IMR-90 (cell line): ENCODE data around the gene ZNF598. TPM values are rescaled to one million over a fixed set of nuclear protein-coding genes. Genes with fewer than 3 reads are reported as not detected.

Experiments used
- ATAC-seq: fragments of 200-7000 bp; cut with Tn5 transposase; 2 replicates; pipeline ENCODE4 v1.9.1; 2020; ENCODE audit warnings: low read depth, mild to moderate bottlenecking, moderate library complexity
- BruUV-seq: library from RNA; stranded (reverse); fragments of 400-500 nt; replicated peaks from 2 replicates; lab custom pipeline; 2021; lab: Mats Ljungman, UMichigan
- CTCF ChIA-PET: fragments of 300-600 bp; formaldehyde crosslinking; extraction: SDS; loops from one replicate; lab custom pipeline; 2021; ENCODE audit warnings: antibody characterized with exemption; lab: Yijun Ruan, JAX
- POLR2A ChIA-PET: fragments of 300-600 bp; sonication (Branson Sonifier 250); formaldehyde crosslinking; loops from one replicate; lab custom pipeline; 2022; ENCODE audit warnings: antibody characterized with exemption; ENCODE audit not compliant: unreplicated experiment; lab: Charles Lee
- DNase-seq: peaks from one replicate; pipeline ENCODE4 v3.0.0; 2013
- H2AFZ ChIP-seq: replicated peaks from 2 replicates; pipeline ENCODE3; 2013; ENCODE audit warnings: low read length, mild to moderate bottlenecking; ENCODE audit not compliant: poor library complexity
- H2AK5ac ChIP-seq: 2 replicates; pipeline ENCODE4 v1.6.1; 2013; ENCODE audit warnings: low read depth, low read length, inconsistent platforms
- H2AK9ac ChIP-seq: replicated peaks from 2 replicates; pipeline ENCODE3; 2013; ENCODE audit warnings: mild to moderate bottlenecking, low read depth, low read length, moderate library complexity; ENCODE audit not compliant: poor library complexity
- H2BK120ac ChIP-seq: 2 replicates; pipeline ENCODE4 v1.6.1; 2013; ENCODE audit warnings: low read depth, low read length, inconsistent platforms
- H2BK15ac ChIP-seq: 3 replicates; pipeline ENCODE4 v1.6.1; 2013; ENCODE audit warnings: low read depth, low read length, inconsistent platforms
- H2BK20ac ChIP-seq: 2 replicates; pipeline ENCODE4 v1.6.1; 2013; ENCODE audit warnings: low read depth, mild to moderate bottlenecking, inconsistent platforms, low read length, moderate library complexity
- H2BK5ac ChIP-seq: 2 replicates; pipeline ENCODE4 v1.6.1; 2013; ENCODE audit warnings: mild to moderate bottlenecking, low read depth, low read length, inconsistent platforms; ENCODE audit not compliant: poor library complexity, severe bottlenecking
- H3K14ac ChIP-seq: replicated peaks from 2 replicates; pipeline ENCODE4 v1.6.1; 2013; ENCODE audit warnings: low read depth, low read length, inconsistent platforms
- H3K18ac ChIP-seq: 2 replicates; pipeline ENCODE4 v1.6.1; 2013; ENCODE audit warnings: low read depth, low read length, control low read depth
- H3K23ac ChIP-seq: 2 replicates; pipeline ENCODE4 v1.6.1; 2013; ENCODE audit warnings: low read depth, low read length, inconsistent platforms
- H3K27ac ChIP-seq: 2 replicates; pipeline ENCODE4 v1.5.1; 2013; ENCODE audit warnings: mild to moderate bottlenecking, control low read depth, low read length; ENCODE audit not compliant: insufficient read depth
- H3K27me3 ChIP-seq: 2 replicates; pipeline ENCODE4 v1.6.1; 2013; ENCODE audit warnings: low read length; ENCODE audit not compliant: control insufficient read depth, insufficient read depth
- H3K36me3 ChIP-seq: 2 replicates; pipeline ENCODE4 v1.6.1; 2013; ENCODE audit warnings: low read length, mixed read lengths; ENCODE audit not compliant: control insufficient read depth, insufficient read depth
- H3K4ac ChIP-seq: 2 replicates; pipeline ENCODE4 v1.6.1; 2013; ENCODE audit warnings: low read depth, low read length, inconsistent platforms
- H3K4me1 ChIP-seq: 2 replicates; pipeline ENCODE4 v1.6.1; 2013; ENCODE audit warnings: low read length, mixed read lengths; ENCODE audit not compliant: control insufficient read depth, insufficient read depth
- H3K4me2 ChIP-seq: 2 replicates; pipeline ENCODE4 v1.6.1; 2013; ENCODE audit warnings: low read depth, mild to moderate bottlenecking, control low read depth, low read length, moderate library complexity
- H3K4me3 ChIP-seq: 2 replicates; pipeline ENCODE4 v1.5.1; 2013; ENCODE audit warnings: low read depth, mild to moderate bottlenecking, control low read depth, low read length, moderate library complexity; ENCODE audit not compliant: insufficient read depth
- H3K56ac ChIP-seq: 2 replicates; pipeline ENCODE4 v1.6.1; 2013; ENCODE audit warnings: low read length, inconsistent platforms; ENCODE audit not compliant: insufficient read depth; ENCODE audit errors: extremely low read depth
- H3K79me1 ChIP-seq, 2 experiments: 2 replicates each; pipeline ENCODE4 v1.6.1; 2013; ENCODE audit warnings: low read length in 2 of 2, inconsistent platforms in 1 of 2, low read depth in 1 of 2
- H3K9ac ChIP-seq: 2 replicates; pipeline ENCODE4 v1.6.1; 2013; ENCODE audit warnings: low read depth, low read length, control low read depth
- H3K9me1 ChIP-seq: 2 replicates; pipeline ENCODE4 v1.6.1; 2013; ENCODE audit warnings: low read length, inconsistent platforms; ENCODE audit not compliant: insufficient read depth
- H3K9me3 ChIP-seq: 2 replicates; pipeline ENCODE4 v1.6.1; 2013; ENCODE audit warnings: low read length; ENCODE audit not compliant: control insufficient read depth, insufficient read depth
- H4K20me1 ChIP-seq: 2 replicates; pipeline ENCODE4 v1.6.1; 2013; ENCODE audit warnings: low read length, inconsistent platforms; ENCODE audit not compliant: insufficient read depth
- H4K5ac ChIP-seq: 2 replicates; pipeline ENCODE4 v1.6.1; 2013; ENCODE audit warnings: mild to moderate bottlenecking, low read depth, low read length, control low read depth
- H4K8ac ChIP-seq, 2 experiments: 2 replicates each; pipeline ENCODE4 v1.6.1; 2013; ENCODE audit warnings: low read depth in 2 of 2, low read length in 2 of 2, control low read depth in 1 of 2, inconsistent platforms in 1 of 2
- H4K91ac ChIP-seq: 2 replicates; pipeline ENCODE4 v1.6.1; 2013; ENCODE audit warnings: low read depth, low read length, inconsistent platforms; ENCODE audit not compliant: insufficient read depth
- BHLHE40 ChIP-seq: fragments of 150-350 bp; IDR thresholded peaks from 2 replicates; pipeline ENCODE4 v1.6.1; 2016; ENCODE audit warnings: mild to moderate bottlenecking, low read depth, low read length
- CEBPB ChIP-seq: IDR thresholded peaks from 2 replicates; pipeline ENCODE4 v1.6.1; 2012; ENCODE audit warnings: low read depth, low read length, improper control_type of control experiment
- FOS ChIP-seq: fragments of 150-350 bp; IDR thresholded peaks from 2 replicates; pipeline ENCODE4 v1.6.1; 2016; ENCODE audit warnings: low read depth, low read length
- MAFK ChIP-seq: IDR thresholded peaks from 2 replicates; pipeline ENCODE4 v1.6.1; 2012; ENCODE audit warnings: low read depth, low read length, improper control_type of control experiment
- MAZ ChIP-seq: IDR thresholded peaks from 2 replicates; pipeline ENCODE4 v1.6.1; 2012; ENCODE audit warnings: low read depth, mild to moderate bottlenecking, low read length, improper control_type of control experiment, moderate library complexity, borderline replicate concordance
- MXI1 ChIP-seq: IDR thresholded peaks from 2 replicates; pipeline ENCODE4 v1.6.1; 2012; ENCODE audit warnings: low read depth, mild to moderate bottlenecking, low read length, moderate library complexity, borderline replicate concordance
- POLR2A ChIP-seq: IDR thresholded peaks from 2 replicates; pipeline ENCODE4 v1.6.1; 2012; ENCODE audit warnings: mild to moderate bottlenecking, low read depth, low read length
- RAD21 ChIP-seq: IDR thresholded peaks from 2 replicates; pipeline ENCODE4 v1.6.1; 2012; ENCODE audit warnings: low read length, improper control_type of control experiment
- RCOR1 ChIP-seq: IDR thresholded peaks from 2 replicates; pipeline ENCODE4 v1.6.1; 2012; ENCODE audit warnings: mild to moderate bottlenecking, low read length, improper control_type of control experiment; ENCODE audit not compliant: insufficient replicate concordance
- RFX5 ChIP-seq: IDR thresholded peaks from 2 replicates; pipeline ENCODE4 v1.8.0; 2012; ENCODE audit warnings: low read depth, mild to moderate bottlenecking, low read length, moderate library complexity
- SMC3 ChIP-seq: fragments of 150-350 bp; IDR thresholded peaks from 2 replicates; pipeline ENCODE4 v1.6.1; 2016; ENCODE audit warnings: low read depth, mild to moderate bottlenecking, antibody characterized with exemption, low read length, moderate library complexity
- WGBS, 2 experiments: methylation state at CpG; one replicate each; pipeline versions ENCODE4 v1.1.5 to v1.1.7; 2013; ENCODE audit warnings: missing lambda C conversion rate in 2 of 2; ENCODE audit not compliant: insufficient read length in 1 of 2; ENCODE audit errors: extremely low coverage in 2 of 2; 5-methylcytosine and 5-hydroxymethylcytosine counted together
- dilution Hi-C: fragments of 300-500 bp; cut with HindIII; formaldehyde crosslinking; loops from one replicate; pipeline ENCODE4 v1.14.3; 2018; ENCODE audit warnings: low sequenced_read_pairs; ENCODE audit not compliant: unreplicated experiment
- in situ Hi-C: fragments of 300-500 bp; cut with MboI; formaldehyde crosslinking; loops from 3 replicates; pipeline ENCODE4 v1.14.3; 2019; ENCODE audit warnings: low sequenced_read_pairs, inconsistent platforms, mixed read lengths
- intact Hi-C: fragments of 100-400 bp; cut with micrococcal nuclease; formaldehyde crosslinking; loops from 2 replicates; pipeline ENCODE4 v1.10.0; 2022
- polyA plus RNA-seq, 3 experiments: library from polyadenylated mRNA; depleted of rRNA; stranded (reverse); fragments of >200 nt; gene quantifications; 2 replicates each; pipeline ENCODE4 v1.2.3, GENCODE V29; 2012; ENCODE audit warnings: low replicate concordance in 1 of 3
- total RNA-seq: library from RNA; depleted of rRNA; stranded (reverse); fragments of >200 nt; gene quantifications from 2 replicates; pipeline ENCODE4 v1.2.3, GENCODE V29; 2012
- TF ChIP-seq, protein P1 (sequence below): fragments of 150-350 bp; IDR thresholded peaks from 2 replicates; pipeline ENCODE4 v1.6.1; 2017; ENCODE audit warnings: mild to moderate bottlenecking, antibody characterized with exemption, low read length, low read depth
- TF ChIP-seq, protein P2 (sequence below): conservative IDR thresholded peaks from 2 replicates; pipeline ENCODE4 v1.5.1; 2012; ENCODE audit warnings: mild to moderate bottlenecking, low read depth, low read length, improper control_type of control experiment
- TF ChIP-seq, protein P3 (sequence below): fragments of 150-350 bp; IDR thresholded peaks from 2 replicates; pipeline ENCODE4 v1.6.1; 2016; ENCODE audit warnings: low read depth, mild to moderate bottlenecking, low read length, moderate library complexity, borderline replicate concordance

The ZNF598 gene
- total and polyA plus RNA-seq, 2 of the 4 experiments (the other 2 are of a cell fraction): 3.4 to 36.4 TPM

DNA sequence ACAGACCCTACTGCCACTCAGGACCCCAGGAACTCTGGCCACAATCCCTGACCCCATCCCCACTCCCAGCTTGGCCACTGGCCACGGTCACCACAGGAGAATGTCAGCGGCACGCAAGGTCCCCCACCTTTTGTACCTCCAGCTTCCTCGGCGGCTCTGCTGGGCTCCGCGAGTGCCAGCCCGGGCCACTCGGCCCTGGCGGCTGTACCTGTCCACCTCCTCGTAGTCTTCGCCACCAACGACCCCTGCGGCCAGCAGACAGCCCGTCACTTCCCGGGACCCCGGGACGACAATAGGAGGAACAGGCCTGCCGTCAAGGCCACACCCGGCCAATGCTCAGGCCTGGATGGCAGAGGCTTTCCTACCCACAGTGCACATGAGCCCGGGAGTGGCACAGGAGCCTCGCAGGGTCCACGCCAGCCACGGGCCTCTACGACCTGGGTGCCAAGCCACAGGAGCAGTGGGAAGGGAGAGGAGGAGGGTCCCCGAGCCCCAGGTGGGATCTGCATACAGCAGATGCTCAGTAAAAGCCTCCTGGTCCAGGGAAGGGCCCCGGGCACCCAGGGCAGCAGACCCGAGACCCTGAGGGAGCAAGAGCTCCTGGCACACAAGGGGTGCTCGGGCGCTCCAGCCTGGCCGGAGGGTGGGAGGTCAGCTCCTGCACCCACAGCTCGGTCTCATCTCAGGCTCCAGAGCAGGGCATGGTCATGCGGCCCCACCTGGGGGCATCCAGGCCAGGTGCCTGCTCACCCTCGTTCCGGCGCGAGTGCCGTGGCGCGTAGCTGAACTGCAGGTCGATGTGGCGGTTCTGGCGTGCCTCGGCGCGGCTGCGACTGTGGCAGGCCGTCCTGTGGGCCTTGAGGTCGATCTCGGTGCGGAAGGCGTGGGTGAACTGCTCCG is 7.9 kb downstream of the ZNF598 start:
- Histone ChIP-seq H4K91ac (no peak overlapping the region), H3K56ac (no peak overlapping the region), H3K4me3 (no peak overlapping the region), H3K9me1 (peaks cover 7% of the 10 kb centered on the region; the same call in 1 of the 2 replicates), H4K20me1 (peaks cover 66% of the 10 kb centered on the region), H3K4me1 (peaks cover 22% of the 10 kb centered on the region), H3K14ac (no peak overlapping the region), H2BK120ac (no peak overlapping the region), H3K27ac (no peak overlapping the region), H3K36me3 (peaks cover 52% of the 10 kb centered on the region), H3K18ac (no peak overlapping the region), H3K4ac (no peak overlapping the region), H3K79me1 (peaks cover 10 to 70% of the 10 kb centered on the region in 2 experiments; a peak in 3 of 4 replicates), H2BK15ac (no peak overlapping the region), H4K8ac (no peak overlapping the region), H2AK9ac (no peak overlapping the region), H2AK5ac (no peak overlapping the region), H3K4me2 (no peak overlapping the region), H3K9me3 (no peaks in the 10 kb centered on the region), H2BK5ac (no peak overlapping the region), H3K27me3 (no peaks in the 10 kb centered on the region), H2AFZ (no peak overlapping the region), H3K9ac (no peak overlapping the region), H4K5ac (no peak overlapping the region), H2BK20ac (no peak overlapping the region), H3K23ac (no peak overlapping the region)
- POLR2A ChIA-PET: no interaction called here
- BruUV-seq: no TSS peak
- dilution Hi-C loops (no loop called here), in situ Hi-C loops (no loop called here), intact Hi-C loops (loop anchor here (5.0 kb wide), 1 partner anchor 141 kb away; no protein-coding TSS in a partner anchor)
- CTCF ChIA-PET: no interaction called here
- DNase-seq (no peak), ATAC-seq (no peak)
- WGBS, 2 experiments: 95% methylated on average over 30 of the region's 53 CpGs; no CpG with 5 or more reads in 1 of the 2 experiments
- TF ChIP-seq FOS (no peak), POLR2A (no peak), RCOR1 (no peak), RAD21 (no peak), MXI1 (no peak), MAFK (no peak), SMC3 (no peak), BHLHE40 (no peak), CEBPB (no peak), MAZ (no peak), RFX5 (no peak)
- TF ChIP-seq, protein P1, sequence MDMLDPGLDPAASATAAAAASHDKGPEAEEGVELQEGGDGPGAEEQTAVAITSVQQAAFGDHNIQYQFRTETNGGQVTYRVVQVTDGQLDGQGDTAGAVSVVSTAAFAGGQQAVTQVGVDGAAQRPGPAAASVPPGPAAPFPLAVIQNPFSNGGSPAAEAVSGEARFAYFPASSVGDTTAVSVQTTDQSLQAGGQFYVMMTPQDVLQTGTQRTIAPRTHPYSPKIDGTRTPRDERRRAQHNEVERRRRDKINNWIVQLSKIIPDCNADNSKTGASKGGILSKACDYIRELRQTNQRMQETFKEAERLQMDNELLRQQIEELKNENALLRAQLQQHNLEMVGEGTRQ: no peak
- TF ChIP-seq, protein P2, sequence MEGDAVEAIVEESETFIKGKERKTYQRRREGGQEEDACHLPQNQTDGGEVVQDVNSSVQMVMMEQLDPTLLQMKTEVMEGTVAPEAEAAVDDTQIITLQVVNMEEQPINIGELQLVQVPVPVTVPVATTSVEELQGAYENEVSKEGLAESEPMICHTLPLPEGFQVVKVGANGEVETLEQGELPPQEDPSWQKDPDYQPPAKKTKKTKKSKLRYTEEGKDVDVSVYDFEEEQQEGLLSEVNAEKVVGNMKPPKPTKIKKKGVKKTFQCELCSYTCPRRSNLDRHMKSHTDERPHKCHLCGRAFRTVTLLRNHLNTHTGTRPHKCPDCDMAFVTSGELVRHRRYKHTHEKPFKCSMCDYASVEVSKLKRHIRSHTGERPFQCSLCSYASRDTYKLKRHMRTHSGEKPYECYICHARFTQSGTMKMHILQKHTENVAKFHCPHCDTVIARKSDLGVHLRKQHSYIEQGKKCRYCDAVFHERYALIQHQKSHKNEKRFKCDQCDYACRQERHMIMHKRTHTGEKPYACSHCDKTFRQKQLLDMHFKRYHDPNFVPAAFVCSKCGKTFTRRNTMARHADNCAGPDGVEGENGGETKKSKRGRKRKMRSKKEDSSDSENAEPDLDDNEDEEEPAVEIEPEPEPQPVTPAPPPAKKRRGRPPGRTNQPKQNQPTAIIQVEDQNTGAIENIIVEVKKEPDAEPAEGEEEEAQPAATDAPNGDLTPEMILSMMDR: no peak
- TF ChIP-seq, protein P3, sequence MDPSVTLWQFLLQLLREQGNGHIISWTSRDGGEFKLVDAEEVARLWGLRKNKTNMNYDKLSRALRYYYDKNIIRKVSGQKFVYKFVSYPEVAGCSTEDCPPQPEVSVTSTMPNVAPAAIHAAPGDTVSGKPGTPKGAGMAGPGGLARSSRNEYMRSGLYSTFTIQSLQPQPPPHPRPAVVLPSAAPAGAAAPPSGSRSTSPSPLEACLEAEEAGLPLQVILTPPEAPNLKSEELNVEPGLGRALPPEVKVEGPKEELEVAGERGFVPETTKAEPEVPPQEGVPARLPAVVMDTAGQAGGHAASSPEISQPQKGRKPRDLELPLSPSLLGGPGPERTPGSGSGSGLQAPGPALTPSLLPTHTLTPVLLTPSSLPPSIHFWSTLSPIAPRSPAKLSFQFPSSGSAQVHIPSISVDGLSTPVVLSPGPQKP: no peak
